ENCODE data around the gene TIE1. TPM values are rescaled to one million over a fixed set of nuclear protein-coding genes. Genes with fewer than 3 reads are reported as not detected.
A peak's percentile ranks its signal among the peaks of the same experiment; 100 is the strongest.

TIE1 gene
- total and polyA plus RNA-seq, 2 of the 13 experiments (the other 11 are each of a cell fraction or from before 2014, with no cell fraction given): 0.58 to 0.84 TPM

GRCh38 chr1:43354471-43354870, 53.7 kb downstream of the TIE1 start:
- DNase-seq (ENCODE audit: low spot score): no peak
- ChIA-PET CTCF (ENCODE audit: low intra/inter-chr PET ratio, low total read pairs) (no interaction called here), POLR2A (no interaction called here)
- TF ChIP-seq MAFK (conservative IDR thresholded peaks at IDR 0.05 in 1 of 2, IDR thresholded peaks at IDR 0.05 in 1 of 2; ENCODE audit: low read length in 2 of 2) (peak; percentile 28 to 34; a peak in 1 of 4 replicates), MAFF (IDR thresholded peaks at IDR 0.05; ENCODE audit: low read depth, low read length) (peak; percentile 39; the same call in 1 of the 2 replicates), TBX2 (CRISPR knock-in tag; IDR thresholded peaks at IDR 0.05; ENCODE audit: borderline replicate concordance) (no peak)
- no peak for ATAC-seq
- intact Hi-C loops (cut with micrococcal nuclease; ENCODE audit: unreplicated experiment): no loop called here
- 61% methylated on average over 2 of the region's 2 CpGs for WGBS (ENCODE audit: low lambda C conversion rate)
- Histone ChIP-seq H4K20me1 (ENCODE audit: insufficient read depth, low read length) (no peaks in the 10 kb centered on the region), H3K9ac (ENCODE audit: insufficient read depth, low read depth, low read length) (no peak overlapping the region), H3K9me3 (ENCODE audit: low read length) (no peaks in the 10 kb centered on the region), H3K36me3 (replicated peaks in 1 of 2; ENCODE audit: control insufficient read depth in 1 of 2, insufficient read depth in 2 of 2, low read length in 2 of 2) (no peaks in the 10 kb centered on the region), H2AFZ (ENCODE audit: low read length) (no peak overlapping the region), H3K27ac (ENCODE audit: extremely low read length, insufficient read depth, low read length) (no peak overlapping the region), H3K79me2 (ENCODE audit: insufficient read depth, low read length) (peaks cover 5% of the 10 kb centered on the region), H3K4me2 (ENCODE audit: low read depth, low read length) (no peak overlapping the region), H3K4me1 (ENCODE audit: insufficient read depth, low read length) (peaks cover 52% of the 10 kb centered on the region), H3K27me3 (ENCODE audit: control insufficient read depth in 1 of 2, insufficient read depth in 2 of 2, low read length in 2 of 2) (no peaks in the 10 kb centered on the region; a peak in 1 of 5 replicates), H3K4me3 (replicated peaks in 1 of 3; ENCODE audit: insufficient read depth in 1 of 3, low read depth in 2 of 3, low read length in 3 of 3) (no peak overlapping the region)
- in situ Hi-C loops (cut with HindIII; ENCODE audit: extremely low pct_ligation_motif_present, low pct_unique_long_range_greater_than_20kb): no loop called here
- FAIRE-seq: no peak
- no TSS peak for BruUV-seq (replicated peaks)

- Histone ChIP-seq H3K27ac (ENCODE audit: extremely low read length, insufficient read depth, low read length) (no peak overlapping the region), H3K36me3 (replicated peaks in 1 of 2; ENCODE audit: control insufficient read depth in 1 of 2, insufficient read depth in 2 of 2, low read length in 2 of 2) (peaks cover under 1% of the 10 kb centered on the region in 2 experiments; a peak in 2 of 5 replicates), H4K20me1 (ENCODE audit: insufficient read depth, low read length) (no peaks in the 10 kb centered on the region), H3K4me1 (ENCODE audit: insufficient read depth, low read length) (peaks cover 52% of the 10 kb centered on the region), H3K4me3 (replicated peaks in 1 of 3; ENCODE audit: insufficient read depth in 1 of 3, low read depth in 2 of 3, low read length in 3 of 3) (no peak overlapping the region), H3K27me3 (ENCODE audit: control insufficient read depth in 1 of 2, insufficient read depth in 2 of 2, low read length in 2 of 2) (no peaks in the 10 kb centered on the region; a peak in 1 of 5 replicates), H3K9ac (ENCODE audit: insufficient read depth, low read depth, low read length) (no peak overlapping the region), H2AFZ (ENCODE audit: low read length) (no peak overlapping the region), H3K9me3 (ENCODE audit: low read length) (no peaks in the 10 kb centered on the region), H3K79me2 (ENCODE audit: insufficient read depth, low read length) (peaks cover 10% of the 10 kb centered on the region), H3K4me2 (ENCODE audit: low read depth, low read length) (no peak overlapping the region)
- BruUV-seq (replicated peaks): no TSS peak
- POLR2A ChIA-PET: no interaction called here
- CTCF ChIA-PET (ENCODE audit: low intra/inter-chr PET ratio, low total read pairs): no interaction called here
- in situ Hi-C loops (cut with HindIII; ENCODE audit: extremely low pct_ligation_motif_present, low pct_unique_long_range_greater_than_20kb) (no loop called here), intact Hi-C loops (cut with micrococcal nuclease; ENCODE audit: unreplicated experiment) (no loop called here)
- ATAC-seq (no peak), FAIRE-seq (no peak), DNase-seq (ENCODE audit: low spot score) (no peak)
- TF ChIP-seq MEF2D (CRISPR knock-in tag; IDR thresholded peaks at IDR 0.05): no peak
- no peak for TF ChIP-seq ZNF883 (CRISPR knock-in tag; IDR thresholded peaks at IDR 0.05; ENCODE audit: not compliant biosample characterization)
- TF ChIP-seq ZNF839 (CRISPR knock-in tag; IDR thresholded peaks at IDR 0.05; ENCODE audit: borderline replicate concordance): no peak
- TF ChIP-seq NR2C2 (CRISPR knock-in tag; IDR thresholded peaks at IDR 0.05; ENCODE audit: borderline replicate concordance): no peak
- no peak for TF ChIP-seq PRDM4 (CRISPR knock-in tag; IDR thresholded peaks at IDR 0.05; ENCODE audit: borderline replicate concordance)
- 87% methylated on average over 2 of the region's 2 CpGs for WGBS (ENCODE audit: low lambda C conversion rate)
Observed at GRCh38 chr1:43354936-43355335, 54.2 kb downstream of the TIE1 start.

All from HepG2 (cell line).